Anterior cingulate cortex (tissue), 58 donors: ENCODE results near the gene SPINK4.

ENCODE experiments used
- DNase-seq, 58 donors: peaks; one replicate each; lab custom pipeline; 2025; lab: John Stamatoyannopoulos, UW

SPINK4 gene

DNA sequence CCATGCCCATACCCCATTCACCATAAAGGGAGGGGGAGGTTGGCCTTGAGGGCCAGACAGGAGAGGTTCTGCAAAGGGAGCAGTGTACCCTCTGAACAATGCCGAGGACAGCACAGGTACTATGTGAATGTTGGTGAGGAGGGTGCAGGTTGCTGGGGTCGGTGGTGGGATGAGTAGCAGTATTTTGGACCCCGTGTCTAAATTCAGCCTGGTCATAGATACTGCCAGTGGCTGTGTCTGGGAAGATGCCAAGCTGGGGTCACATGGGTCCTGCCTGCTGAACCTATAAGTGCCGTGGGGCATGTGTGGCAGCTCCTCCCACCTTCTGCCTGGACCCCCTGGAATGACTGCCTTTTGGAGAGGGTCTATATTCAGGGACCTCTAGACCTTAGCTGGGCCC lies 11.4 kb upstream of the SPINK4 start:
- no peak for DNase-seq

DNA sequence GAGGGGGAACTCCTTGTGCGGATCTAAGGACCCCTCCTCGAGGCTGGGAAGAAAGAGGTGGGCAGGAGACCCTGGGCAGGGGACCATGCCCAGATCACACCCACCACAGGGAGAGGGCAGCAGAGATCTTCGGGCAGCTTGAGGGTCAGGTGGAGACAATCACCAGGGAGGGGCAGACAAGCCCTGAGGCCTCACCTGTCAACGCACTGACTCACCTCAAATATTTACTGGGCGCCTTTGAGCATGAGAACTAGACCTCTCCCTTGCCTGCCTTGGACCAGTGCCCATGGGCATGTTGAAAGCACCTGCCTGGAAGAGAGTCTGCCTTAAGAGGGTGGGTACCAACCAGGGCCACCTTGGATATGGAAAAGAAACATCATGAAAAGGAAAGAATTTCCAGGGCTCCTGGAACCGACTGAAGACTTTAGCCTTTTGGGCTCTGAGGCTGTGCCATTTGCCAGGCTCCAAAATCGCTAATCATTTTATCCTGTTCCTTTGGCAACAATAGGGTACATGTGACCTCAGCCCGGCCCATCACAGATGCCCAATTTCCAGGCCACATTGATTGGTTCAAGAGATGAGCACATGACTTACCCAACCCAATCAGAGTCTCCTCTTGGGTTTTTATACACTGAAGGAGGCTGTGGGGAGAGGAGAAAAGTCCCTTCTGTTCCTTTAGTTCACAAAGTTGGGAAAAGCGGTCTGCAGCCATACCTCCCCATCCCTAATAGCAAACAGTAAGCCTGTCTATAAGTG lies 10.4 kb upstream of the SPINK4 start:
- DNase-seq: no peak

DNA sequence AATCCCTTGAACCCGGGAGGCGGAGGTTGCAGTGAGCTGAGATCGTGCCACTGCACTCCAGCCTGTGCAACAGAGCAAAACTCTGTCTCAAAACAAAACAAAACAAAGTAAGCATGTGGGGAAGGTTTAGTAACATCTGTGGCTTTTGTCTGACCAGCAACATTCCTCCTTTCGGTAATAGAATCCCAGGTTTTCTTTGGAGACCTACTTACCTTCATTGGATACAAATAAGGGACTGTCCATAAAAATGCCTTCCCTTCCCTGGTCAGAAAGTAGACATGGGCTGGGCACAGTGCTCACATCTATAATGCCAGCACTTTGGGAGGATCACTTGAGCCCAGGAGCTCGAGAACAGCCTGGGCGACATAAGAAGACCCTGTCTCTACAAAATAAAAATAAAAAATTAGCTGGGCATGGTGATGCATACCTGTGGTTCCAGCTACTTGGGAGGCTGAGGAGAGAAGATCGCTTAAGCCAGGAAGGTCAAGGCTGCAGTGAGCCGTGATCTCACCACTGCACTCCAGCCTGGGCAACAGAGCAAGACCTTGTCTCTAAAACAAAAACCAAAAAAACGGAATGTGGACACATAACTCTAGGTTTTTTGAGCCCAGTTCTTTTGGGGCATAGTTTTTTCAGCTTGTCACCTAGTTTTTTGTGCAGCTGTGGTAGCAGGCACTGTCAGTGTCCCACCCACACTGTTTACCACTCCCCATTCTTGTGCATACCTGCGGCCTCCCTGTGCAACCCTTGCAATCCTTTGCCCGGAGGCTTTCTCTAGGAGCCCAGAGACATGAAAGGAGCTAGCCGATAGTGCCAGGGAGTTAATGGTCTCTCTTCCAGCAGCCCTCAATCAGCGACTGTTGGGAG lies 9.0 kb upstream of the SPINK4 start:
- DNase-seq: no peak

DNA sequence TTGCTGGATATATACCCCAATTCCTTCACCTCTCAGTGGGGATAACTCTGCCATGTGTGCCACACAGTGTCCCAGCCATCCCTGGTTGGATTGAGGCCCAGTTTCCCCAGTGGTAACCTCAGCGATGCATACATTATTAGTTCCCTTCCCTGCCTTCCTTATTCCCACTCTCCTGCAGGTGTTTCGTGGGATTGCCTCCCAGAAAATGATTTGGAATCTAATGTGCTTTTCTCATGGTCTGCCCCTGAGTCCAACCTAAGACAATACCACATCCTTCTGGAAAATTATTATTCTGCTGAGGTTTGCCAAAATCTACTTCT lies 8.4 kb upstream of the SPINK4 start:
- DNase-seq: no peak

DNA sequence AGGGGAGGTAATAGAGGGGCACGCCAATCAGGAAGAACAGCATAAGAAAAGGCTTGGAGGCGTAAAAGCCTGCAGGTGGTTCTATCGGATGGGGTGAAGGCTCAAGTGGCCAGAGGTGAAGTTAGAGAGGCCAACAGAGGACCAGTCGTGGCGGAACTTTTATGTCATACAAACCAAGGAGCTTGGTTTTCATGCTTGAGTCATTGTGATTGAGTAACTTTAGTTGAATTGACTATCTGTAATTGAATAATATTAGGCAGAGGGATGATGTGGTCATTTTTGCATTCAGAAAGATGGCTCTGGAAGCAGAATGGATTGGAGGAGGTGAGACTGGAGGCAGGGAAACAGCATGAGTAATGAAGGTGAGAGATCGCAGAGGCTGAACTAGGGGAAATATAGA lies 7.2 kb upstream of the SPINK4 start:
- DNase-seq: no peak

DNA sequence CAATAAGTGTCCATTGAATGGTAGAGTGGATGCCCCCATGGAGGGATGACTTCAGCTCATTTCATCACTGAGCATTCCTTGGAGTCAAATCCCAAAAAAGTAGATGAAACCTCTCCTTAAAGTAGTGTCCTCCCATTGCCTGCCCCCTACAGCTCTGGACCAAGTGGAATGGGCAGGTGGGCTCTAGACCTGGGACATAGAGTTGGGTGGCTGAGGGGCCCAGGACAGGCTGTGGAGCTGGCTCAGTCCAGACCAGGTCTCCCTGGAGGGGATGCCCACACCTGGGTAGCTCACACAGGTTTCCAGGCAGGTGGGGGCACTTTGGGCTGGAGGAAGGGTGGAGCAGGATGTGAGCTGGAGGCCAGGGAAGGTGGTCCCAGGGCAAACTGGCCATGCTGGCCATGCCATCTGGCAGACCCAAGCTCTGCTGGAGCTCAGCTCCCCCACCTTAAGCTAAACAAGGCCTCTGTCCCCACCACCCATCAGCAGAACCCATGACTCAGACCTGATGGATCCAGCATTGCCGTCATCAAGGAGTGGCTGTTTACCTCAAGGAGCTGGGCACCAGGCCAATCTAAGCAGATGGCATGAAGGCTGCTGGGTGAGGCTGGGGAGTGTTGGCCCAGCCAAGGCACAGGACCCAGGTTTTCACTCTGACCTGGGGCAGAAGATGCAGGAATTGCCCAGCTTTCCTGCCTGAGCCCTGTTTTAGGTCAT lies 6.2 kb upstream of the SPINK4 start:
- no peak for DNase-seq

DNA sequence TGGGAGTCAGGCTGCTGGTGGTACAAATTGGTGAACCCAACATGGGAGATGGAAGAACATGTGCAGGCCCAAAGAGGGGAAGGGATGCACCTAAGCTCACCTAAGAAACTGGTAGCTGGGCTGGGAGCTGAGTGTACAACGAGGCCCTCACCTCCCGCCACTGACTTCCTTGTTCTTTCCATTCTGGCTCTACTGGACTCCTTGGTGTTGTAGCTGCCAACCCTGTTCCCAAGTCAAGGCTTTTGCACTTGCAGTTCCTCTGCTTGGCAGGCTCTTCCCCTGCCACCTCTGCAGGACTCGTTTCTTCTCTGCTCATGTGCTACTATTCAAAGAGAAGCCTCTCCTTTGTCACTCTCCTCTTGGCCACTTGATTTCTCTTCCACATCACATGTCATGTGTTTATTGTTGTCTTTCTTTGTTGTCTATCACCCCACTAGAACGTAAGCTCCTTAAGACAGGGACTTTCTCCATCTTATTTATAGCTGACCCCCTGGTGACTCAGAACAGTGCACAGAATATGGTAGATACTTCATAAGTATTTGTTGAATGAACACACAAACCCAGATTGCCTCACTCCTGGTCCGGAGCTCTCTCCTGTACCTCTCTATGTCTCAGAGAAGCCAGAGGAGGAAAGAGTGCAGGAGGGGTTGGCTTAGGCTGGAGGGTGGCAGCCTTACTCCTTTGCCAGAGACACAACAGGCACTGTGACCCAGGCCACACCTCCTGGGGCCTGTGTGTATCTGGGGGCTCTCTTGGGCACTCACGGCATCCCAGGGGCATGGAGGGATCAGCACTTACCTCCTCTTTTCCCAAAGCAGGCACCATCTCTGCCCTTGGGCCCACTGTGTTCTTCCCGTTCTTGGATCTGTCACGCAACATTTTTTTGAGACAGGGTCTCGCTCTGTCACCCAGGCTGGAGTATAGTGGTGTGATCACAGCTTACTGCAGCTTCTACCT lies 5.2 kb upstream of the SPINK4 start:
- no peak for DNase-seq

DNA sequence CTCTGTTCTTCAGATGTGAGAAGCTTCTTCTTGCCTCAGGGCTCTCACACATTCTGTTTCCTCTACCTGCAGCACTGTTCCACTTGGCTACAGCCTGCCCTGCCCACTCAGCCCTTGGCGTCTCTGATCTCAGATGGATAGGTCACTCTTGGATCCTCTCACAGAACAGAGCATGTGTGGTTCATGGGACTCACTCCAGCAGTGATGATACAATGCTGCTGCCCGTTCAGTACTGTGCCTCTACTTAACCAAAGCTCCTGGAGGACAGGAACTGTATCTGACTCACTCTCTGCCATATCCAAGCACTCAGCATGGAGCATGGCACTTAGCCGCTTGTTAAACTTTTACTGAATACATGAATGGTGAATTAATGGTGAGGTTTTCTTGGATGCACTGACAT lies 3.4 kb upstream of the SPINK4 start:
- DNase-seq: no peak

DNA sequence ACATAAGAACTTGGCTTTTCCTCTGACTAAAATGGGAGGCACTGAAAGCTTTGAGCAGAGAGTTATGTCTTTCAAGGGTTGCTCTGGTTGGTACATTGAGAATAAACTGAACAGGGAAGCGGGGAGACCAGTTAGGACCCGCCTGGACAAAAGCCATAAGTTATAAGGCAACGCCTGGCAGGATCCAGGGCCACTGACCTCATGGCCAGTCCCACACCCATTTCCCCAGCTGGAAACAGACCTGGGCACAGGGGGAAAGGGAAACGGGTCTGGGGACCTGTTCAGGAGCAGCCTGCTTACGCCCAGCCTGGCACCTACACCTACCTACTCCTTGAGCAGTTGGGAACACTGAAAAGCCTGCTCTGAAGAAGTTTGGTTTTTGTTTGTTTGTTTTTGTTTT lies 1.3 kb downstream of the SPINK4 start:
- no peak for DNase-seq

DNA sequence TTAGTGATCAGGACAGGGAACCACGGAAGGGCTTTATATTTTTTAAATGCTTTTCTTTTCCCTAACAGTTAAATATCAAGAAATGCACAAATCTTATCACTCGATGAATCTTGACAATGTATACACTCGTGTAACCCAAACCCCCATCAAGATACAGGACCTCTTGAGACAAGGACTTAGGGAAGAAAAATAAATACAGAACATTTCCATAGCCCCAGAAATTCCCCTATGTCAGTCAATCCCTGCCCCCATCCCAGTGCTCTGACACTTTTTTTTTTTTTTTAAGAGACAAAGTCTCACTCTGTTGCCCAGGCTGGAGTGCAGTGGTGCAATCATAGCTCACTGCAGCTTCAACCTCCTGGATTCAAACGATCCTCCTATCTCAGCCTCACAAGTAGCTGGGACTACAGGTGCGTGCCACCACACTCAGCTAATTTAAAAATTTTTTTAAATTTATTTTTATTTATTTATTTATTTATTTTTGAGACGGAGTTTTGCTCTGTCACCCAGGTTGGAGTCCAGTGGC lies 2.7 kb downstream of the SPINK4 start:
- DNase-seq: no peak

DNA sequence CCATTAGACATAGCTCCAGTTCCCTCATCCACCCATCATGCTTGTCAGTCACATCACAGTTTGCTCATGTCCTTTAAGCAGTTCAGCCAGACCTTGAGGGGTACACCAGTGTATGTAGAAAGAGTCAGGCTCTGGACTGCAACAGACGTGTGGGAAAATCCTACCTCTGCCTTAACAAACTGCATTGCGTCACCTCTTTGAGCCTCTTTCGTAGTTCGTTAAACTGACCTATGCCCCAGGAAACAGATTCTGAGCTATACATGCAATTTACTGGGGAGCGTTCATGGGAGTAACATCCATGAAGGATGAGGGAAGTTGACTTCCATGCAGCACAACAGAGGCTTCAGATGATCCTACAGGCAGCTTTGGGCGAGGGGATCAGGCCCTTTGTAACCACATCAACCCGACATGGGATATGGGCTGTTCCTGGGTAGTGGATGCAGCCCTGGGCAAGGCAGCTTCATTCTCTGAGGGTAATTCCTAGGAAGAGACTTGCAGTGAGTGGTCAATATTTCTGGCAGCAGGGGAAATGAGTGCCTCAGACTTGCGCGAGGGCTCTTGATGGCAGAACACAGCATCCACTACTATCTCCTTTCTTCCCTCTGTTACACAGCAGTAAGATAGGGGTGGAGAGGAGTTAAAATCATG lies 4.3 kb downstream of the SPINK4 start:
- no peak for DNase-seq

DNA sequence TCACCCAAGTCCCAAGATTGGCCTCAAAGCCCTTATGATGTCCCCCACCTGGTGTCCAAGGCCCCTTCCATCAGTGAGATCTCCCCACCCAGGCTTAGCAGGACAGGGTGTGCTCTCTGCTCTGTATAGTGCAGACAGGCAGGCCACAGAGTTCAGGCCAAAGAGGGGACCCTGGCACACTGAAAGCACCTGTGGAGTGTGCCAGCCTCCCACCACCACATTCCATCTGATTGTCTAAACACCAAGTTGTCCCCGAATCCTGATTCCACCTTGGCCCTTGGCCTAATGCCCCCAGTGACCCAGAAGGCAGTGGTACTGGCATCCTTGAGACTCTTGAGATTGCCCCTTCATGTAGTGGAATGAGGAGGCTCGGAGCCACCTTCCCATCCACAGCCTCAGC lies 5.4 kb downstream of the SPINK4 start:
- no peak for DNase-seq

DNA sequence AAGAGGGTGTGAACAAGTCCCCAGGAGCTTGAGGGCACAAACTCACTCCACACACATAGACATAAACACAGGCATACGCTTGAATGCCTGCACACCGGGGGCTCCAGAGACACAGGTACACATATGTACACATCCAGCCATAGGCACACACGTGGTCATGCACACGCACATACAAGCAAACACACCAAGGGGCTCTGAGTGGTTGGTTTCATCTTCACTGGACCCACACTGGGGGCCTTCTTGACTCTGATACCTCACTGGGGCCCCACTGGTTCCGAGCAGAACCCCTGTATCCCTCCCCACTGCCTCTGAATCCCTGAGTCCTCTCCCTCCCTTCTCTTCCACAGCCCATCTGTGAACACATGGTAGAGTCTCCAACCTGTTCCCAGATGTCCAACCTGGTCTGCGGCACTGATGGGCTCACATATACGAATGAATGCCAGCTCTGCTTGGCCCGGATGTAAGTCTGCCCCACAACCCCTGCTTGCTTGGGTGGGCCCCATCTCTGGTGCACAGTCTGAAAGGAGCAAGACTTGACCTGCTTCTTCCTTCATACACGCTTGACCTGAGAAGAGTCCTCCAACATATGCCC lies 6.4 kb downstream of the SPINK4 start:
- DNase-seq: no peak

DNA sequence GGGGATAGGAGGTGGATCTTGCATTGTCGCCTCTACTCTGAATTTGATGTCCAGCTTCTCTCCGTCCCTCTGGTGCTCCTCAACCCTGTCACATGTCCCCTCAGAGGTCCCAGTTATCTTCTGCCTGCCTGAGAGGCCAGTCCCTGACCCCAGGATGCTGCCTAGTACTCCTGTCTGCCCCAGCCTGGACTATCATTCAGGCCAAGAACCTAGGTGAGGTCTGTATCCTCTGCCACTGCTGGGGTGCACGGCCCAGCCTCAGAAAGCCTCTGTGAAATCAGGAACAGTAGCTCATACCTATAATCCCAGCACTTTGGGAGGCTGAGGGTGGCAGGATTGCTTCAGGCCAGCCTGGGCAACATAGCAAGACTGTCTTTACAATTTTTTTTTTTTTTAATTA lies 8.6 kb downstream of the SPINK4 start:
- DNase-seq: no peak

DNA sequence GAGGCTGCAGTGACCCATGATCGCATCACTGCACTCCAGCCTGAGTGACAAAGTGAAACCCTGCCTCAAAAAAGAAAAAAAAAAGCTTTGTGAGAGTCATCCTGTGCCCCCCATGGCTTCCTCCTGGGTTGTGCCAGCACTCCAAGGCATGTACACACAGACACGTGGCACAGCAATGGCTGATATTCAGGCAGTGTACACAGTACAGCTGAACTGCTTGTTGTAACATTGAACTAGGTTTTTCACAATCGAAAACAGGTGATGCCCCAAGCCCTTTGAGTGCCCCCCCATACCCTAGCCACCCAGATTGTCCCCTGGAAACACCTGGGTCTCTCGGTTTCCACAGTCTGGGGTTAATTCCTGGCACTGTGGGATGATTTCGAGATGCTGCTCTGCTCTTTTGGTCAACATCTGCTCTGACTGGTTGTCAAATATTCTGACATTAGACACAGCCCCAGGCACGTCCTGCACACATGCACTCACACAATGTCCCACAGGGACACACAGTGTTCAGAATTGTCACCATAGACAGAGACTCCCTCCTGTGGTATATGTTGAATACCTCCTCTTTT lies 9.2 kb downstream of the SPINK4 start:
- no peak for DNase-seq

DNA sequence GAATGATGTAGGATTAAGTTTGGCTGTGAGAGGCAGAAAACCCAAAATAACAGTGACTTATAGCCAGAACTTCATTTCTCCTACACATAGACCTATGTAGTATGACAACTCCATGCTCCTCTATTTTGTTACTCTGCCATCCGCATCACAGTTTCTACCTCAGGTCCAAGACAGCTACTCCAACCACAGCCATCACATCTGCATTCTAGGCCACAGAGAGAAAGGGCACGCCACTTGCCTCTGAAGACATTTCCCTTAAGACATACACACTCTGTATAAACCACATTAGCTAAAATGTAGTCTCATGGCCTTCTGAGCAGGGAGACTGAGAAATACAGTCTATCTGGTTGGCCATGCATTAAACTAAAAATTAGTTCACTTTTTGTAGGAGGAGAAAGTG lies 10.0 kb downstream of the SPINK4 start:
- no peak for DNase-seq

DNA sequence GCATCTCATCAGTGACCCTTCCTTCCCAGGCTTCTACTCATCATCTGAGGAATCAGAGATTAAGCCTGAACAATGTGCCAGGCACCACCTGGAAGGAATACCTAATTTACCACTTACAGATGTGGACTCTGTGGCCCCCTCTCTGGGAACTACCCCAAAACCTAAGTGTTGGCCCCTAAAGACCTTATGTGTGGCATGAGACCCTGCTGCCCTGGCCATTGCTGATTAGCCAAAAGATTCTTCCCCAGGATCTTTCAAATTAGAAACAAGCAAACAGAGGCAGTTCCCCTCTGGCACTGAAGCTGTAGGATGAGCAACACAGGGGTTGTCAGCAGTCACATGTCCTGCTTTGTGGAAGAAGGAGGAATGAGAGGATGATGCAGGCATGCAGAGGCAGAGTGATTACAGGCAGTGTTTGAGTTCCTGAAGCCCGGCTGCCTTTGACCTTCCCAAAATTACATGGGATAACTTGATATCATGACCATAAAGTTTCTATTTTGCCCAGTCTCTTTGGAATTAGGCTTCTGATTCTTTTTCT lies 10.6 kb downstream of the SPINK4 start:
- DNase-seq: no peak

DNA sequence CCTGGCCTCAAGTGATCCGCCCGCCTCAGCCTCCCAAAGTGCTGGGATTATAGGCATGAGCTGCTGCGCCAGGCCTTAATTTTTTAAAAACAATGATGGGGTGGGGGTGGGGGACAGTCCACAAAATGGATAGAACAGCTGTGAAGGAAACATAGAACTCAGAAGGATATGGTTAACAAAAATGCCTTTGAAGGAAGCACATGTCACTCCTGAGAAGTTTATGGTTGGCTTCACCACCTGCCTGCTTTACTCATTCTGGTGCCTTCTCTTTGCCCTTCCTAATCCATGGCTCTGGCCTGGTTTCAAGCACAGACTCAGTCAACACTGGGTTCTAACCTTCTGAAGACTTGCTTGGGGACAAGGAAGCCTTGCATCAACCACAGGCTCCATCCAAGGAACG lies 14.2 kb downstream of the SPINK4 start:
- no peak for DNase-seq

DNA sequence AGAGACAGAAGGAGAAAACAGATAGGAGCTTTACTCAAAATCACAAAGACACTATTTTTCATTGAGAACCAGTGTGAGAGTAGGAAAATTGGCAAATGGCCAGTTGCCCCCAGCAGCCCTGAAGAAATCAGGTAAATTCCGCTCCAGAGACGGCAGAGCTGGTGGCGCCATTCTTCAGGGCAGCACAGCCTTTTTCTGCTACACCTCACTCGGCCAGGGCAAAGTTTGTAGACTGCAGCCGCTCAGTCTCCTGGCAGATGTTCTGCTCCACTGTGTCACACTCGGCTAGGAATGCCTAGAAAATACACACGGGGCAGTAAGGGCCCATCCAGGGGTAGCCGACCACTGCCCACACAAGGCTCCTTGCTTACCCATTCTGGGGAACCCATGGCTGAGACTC lies 15.0 kb downstream of the SPINK4 start:
- no peak for DNase-seq
